PC-9 (cell line): ENCODE results near the gene VGLL4.

ENCODE experiments used
- EZH2 ChIP-seq: fragments of 200-600 bp; sonication (generic); IDR thresholded peaks from 2 replicates; pipeline ENCODE4 v1.8.0; 2017; ENCODE audit warnings: antibody characterized with exemption, low read depth
- TF ChIP-seq, protein P1 (sequence below): fragments of 200-600 bp; sonication (generic); conservative IDR thresholded peaks from 2 replicates; pipeline ENCODE4 v1.6.1; 2017; ENCODE audit warnings: mixed run types, antibody characterized with exemption, mild to moderate bottlenecking, moderate library complexity

DNA sequence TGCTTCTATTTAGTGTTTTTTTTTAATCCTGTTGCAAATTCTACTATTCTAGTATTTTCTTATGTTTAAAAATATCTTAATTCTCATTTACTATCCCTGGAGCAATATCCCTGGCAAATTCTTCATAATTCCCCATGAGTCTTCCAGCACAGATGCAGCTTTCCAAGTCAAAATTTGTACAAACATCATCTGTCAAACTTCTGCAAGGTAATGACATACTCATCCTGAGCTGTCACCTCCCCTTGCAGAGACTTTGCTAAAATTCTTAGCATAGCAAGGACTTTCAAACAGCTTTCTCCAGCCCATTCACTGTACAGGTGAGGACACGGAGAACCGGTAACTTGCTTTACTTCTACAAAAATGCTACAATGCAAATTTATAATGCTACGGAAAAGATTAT lies 28.6 kb upstream of the VGLL4 start:
- no peak for TF ChIP-seq EZH2
- TF ChIP-seq, protein P1, sequence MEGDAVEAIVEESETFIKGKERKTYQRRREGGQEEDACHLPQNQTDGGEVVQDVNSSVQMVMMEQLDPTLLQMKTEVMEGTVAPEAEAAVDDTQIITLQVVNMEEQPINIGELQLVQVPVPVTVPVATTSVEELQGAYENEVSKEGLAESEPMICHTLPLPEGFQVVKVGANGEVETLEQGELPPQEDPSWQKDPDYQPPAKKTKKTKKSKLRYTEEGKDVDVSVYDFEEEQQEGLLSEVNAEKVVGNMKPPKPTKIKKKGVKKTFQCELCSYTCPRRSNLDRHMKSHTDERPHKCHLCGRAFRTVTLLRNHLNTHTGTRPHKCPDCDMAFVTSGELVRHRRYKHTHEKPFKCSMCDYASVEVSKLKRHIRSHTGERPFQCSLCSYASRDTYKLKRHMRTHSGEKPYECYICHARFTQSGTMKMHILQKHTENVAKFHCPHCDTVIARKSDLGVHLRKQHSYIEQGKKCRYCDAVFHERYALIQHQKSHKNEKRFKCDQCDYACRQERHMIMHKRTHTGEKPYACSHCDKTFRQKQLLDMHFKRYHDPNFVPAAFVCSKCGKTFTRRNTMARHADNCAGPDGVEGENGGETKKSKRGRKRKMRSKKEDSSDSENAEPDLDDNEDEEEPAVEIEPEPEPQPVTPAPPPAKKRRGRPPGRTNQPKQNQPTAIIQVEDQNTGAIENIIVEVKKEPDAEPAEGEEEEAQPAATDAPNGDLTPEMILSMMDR = no peak
